SU-DHL-6 (cell line): ENCODE results near the gene TFF2.

Experiments
- H2AFZ ChIP-seq: fragments of 200-600 bp; sonication (generic); 2 replicates; pipeline ENCODE4 v1.6.1; 2014; ENCODE audit warnings: low read depth, mild to moderate bottlenecking, moderate library complexity, mixed read lengths, antibody characterized with exemption, low read length; ENCODE audit not compliant: severe bottlenecking
- H3F3A ChIP-seq: fragments of 200-600 bp; shearing (Covaris generic); 2 replicates; pipeline ENCODE4 v1.6.0; 2016; ENCODE audit warnings: antibody characterized with exemption, mild to moderate bottlenecking; ENCODE audit not compliant: insufficient read depth
- H3K27ac ChIP-seq: fragments of 200-600 bp; sonication (generic); 2 replicates; pipeline ENCODE4 v1.5.1; 2016; ENCODE audit warnings: low read depth, mild to moderate bottlenecking, low read length, moderate library complexity, mixed read lengths
- H3K27me3 ChIP-seq: fragments of 200-600 bp; sonication (generic), shearing (Covaris generic); 2 replicates; pipeline ENCODE4 v1.6.0; 2014; ENCODE audit warnings: mild to moderate bottlenecking, low read length
- H3K36me3 ChIP-seq: fragments of 200-600 bp; sonication (generic); 2 replicates; pipeline ENCODE4 v1.6.1; 2014; ENCODE audit warnings: mild to moderate bottlenecking, low read length, mixed read lengths
- H3K4me2 ChIP-seq: fragments of 300-600, 200-600 bp; shearing (Covaris generic), sonication (generic); 2 replicates; pipeline ENCODE4 v1.6.0; 2014; ENCODE audit warnings: low read length, low read depth, mild to moderate bottlenecking; ENCODE audit not compliant: poor library complexity, severe bottlenecking
- H3K4me3 ChIP-seq: fragments of 200-600 bp; sonication (generic); 2 replicates; pipeline ENCODE4 v1.5.1; 2014; ENCODE audit warnings: antibody characterized with exemption, low read length, mild to moderate bottlenecking, mixed read lengths; ENCODE audit not compliant: insufficient read depth, poor library complexity, severe bottlenecking
- H3K79me2 ChIP-seq: fragments of 200-600 bp; sonication (generic); 2 replicates; pipeline ENCODE4 v1.6.1; 2014; ENCODE audit warnings: mild to moderate bottlenecking, low read length, moderate library complexity; ENCODE audit not compliant: insufficient read depth
- H3K9ac ChIP-seq: fragments of 200-600 bp; sonication (generic); 2 replicates; pipeline ENCODE4 v1.7.0; 2014; ENCODE audit warnings: mild to moderate bottlenecking, low read length
- H3K9me2 ChIP-seq: fragments of 200-600 bp; sonication (generic); replicated peaks from 2 replicates; pipeline ENCODE4 v1.6.1; 2014; ENCODE audit warnings: low read length; ENCODE audit not compliant: insufficient read depth
- H3K9me3 ChIP-seq: fragments of 200-600 bp; sonication (generic); 2 replicates; pipeline ENCODE4 v1.6.1; 2014; ENCODE audit warnings: low read length, mixed read lengths; ENCODE audit not compliant: insufficient read depth
- H4K20me1 ChIP-seq: fragments of 200-600 bp; sonication (generic); 2 replicates; pipeline ENCODE4 v1.6.1; 2014; ENCODE audit warnings: low read depth, mild to moderate bottlenecking, antibody characterized with exemption, low read length, moderate library complexity, mixed read lengths
- EZH2phosphoT487 ChIP-seq: fragments of 200-600 bp; sonication (generic), shearing (Covaris generic); conservative IDR thresholded peaks from 2 replicates; pipeline ENCODE4 v1.6.1; 2018; ENCODE audit warnings: mild to moderate bottlenecking, antibody characterized with exemption, low read length, moderate library complexity, mixed read lengths
- TF ChIP-seq, protein P1 (sequence below): fragments of 200-600 bp; sonication (generic); IDR thresholded peaks from one replicate; pipeline ENCODE4 v1.5.1; 2017; ENCODE audit warnings: antibody characterized with exemption, mild to moderate bottlenecking, low read length, moderate library complexity; ENCODE audit not compliant: insufficient read depth, poor library complexity, severe bottlenecking

Gene TFF2

DNA sequence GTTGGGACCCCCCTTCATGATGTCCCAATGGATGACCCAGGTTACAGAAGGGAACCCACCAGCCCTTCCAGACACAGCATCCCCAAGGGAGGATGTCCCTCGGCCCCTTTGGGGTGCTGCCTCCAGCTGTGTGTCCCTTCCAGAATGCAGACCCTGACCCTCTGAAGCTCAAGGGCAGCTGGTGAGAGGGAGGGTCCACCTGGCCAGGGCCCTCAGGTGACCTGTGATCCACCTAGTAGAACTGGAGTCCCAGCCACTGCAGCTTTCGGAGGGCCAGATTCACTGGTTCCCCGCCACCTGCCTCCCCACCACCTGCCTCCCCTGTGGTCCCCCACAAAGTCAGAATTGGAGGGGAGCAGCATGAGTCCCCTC is 25.2 kb upstream of the TFF2 start:
- Histone ChIP-seq H3K9me2 (no peaks in the 10 kb centered on the region), H3K9ac (no peak overlapping the region), H4K20me1 (no peaks in the 10 kb centered on the region), H3K27me3 (no peaks in the 10 kb centered on the region), H3K9me3 (no peaks in the 10 kb centered on the region), H3K27ac (no peak overlapping the region), H2AFZ (no peak overlapping the region), H3K36me3 (no peaks in the 10 kb centered on the region), H3K79me2 (no peaks in the 10 kb centered on the region), H3K4me2 (no peak overlapping the region), H3F3A (no peaks in the 10 kb centered on the region), H3K4me3 (no peak overlapping the region)
- TF ChIP-seq, protein P1, sequence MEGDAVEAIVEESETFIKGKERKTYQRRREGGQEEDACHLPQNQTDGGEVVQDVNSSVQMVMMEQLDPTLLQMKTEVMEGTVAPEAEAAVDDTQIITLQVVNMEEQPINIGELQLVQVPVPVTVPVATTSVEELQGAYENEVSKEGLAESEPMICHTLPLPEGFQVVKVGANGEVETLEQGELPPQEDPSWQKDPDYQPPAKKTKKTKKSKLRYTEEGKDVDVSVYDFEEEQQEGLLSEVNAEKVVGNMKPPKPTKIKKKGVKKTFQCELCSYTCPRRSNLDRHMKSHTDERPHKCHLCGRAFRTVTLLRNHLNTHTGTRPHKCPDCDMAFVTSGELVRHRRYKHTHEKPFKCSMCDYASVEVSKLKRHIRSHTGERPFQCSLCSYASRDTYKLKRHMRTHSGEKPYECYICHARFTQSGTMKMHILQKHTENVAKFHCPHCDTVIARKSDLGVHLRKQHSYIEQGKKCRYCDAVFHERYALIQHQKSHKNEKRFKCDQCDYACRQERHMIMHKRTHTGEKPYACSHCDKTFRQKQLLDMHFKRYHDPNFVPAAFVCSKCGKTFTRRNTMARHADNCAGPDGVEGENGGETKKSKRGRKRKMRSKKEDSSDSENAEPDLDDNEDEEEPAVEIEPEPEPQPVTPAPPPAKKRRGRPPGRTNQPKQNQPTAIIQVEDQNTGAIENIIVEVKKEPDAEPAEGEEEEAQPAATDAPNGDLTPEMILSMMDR = no peak
- TF ChIP-seq EZH2phosphoT487 = no peak

DNA sequence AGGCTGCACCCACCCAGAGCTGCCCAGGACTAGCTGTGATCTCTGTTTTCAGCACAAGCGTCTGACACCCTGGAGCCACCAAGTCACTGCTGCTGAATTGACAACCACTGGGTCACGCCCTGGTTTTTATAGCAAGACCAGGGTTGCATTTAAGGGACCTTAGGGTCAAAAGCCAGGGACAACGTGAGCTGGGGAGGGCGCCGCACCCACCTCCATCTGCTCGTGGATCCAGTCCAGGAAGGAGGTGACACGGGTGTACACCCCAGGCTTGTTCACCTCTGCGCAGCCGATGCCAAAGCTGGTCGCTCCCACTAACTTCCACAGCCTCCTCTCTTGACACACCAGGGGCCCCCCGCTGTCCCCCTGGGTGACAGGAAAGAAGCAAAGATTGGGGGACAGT is 24.7 kb upstream of the TFF2 start:
- H3K79me2 ChIP-seq = no peaks in the 10 kb centered on the region
- H4K20me1 ChIP-seq = no peaks in the 10 kb centered on the region
- no peak overlapping the region for H2AFZ ChIP-seq
- no peak for TF ChIP-seq EZH2phosphoT487
- TF ChIP-seq, protein P1 = no peak
- no peaks in the 10 kb centered on the region for H3K36me3 ChIP-seq
- no peak overlapping the region for H3K4me3 ChIP-seq
- H3K4me2 ChIP-seq = no peak overlapping the region
- no peak overlapping the region for H3K27ac ChIP-seq
- H3F3A ChIP-seq = no peaks in the 10 kb centered on the region
- no peaks in the 10 kb centered on the region for H3K9me2 ChIP-seq
- H3K9ac ChIP-seq = no peak overlapping the region
- no peaks in the 10 kb centered on the region for H3K9me3 ChIP-seq
- no peaks in the 10 kb centered on the region for H3K27me3 ChIP-seq

DNA sequence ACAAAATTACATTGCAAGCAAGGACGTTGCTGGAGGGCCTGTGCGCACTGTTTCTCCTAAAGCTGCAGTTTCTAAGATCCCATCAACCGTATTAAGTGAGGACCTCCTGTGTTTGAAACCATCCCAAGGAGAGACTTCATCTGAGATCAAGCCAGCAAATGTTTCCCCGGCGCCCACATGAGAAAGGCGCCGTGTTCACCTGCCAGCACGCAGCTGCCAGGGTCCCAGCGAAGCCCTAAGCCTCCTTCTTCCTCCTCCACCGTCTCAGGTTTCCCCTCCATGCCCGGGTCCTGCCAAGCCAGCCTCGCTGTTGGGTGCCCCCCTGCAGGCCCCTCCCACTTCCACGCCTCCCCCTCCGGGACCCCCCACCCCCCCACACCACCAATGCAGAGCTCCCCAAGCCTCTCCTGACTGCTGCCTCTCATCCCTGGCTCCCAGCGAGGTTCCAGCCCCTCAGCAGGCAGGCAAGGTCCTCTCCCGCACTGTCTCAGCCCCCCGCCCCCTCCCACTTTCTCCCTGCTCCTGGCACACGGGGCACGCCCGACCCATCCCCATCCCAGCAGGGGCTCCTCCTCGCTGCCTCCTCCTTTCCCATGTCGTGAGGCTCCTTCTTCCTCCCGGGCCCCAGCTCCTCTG is 24.2 kb upstream of the TFF2 start:
- Histone ChIP-seq H3K4me3 (no peak overlapping the region), H2AFZ (no peak overlapping the region)
- TF ChIP-seq, protein P1 = no peak
- no peak for TF ChIP-seq EZH2phosphoT487

More for the DNA sequence above, 24.2 kb upstream of the TFF2 start:
- Histone ChIP-seq H3K27me3 (no peaks in the 10 kb centered on the region), H3K36me3 (no peaks in the 10 kb centered on the region), H3K79me2 (no peaks in the 10 kb centered on the region), H3K9me3 (no peaks in the 10 kb centered on the region), H3K27ac (no peak overlapping the region), H4K20me1 (no peaks in the 10 kb centered on the region), H3K9me2 (no peaks in the 10 kb centered on the region), H3K9ac (no peak overlapping the region), H3K4me2 (no peak overlapping the region), H3F3A (no peaks in the 10 kb centered on the region)
